HG03432 (cell line): Measurements from ENCODE around the gene C15orf62.

Source experiments
- ATAC-seq: cut with Tn5 transposase; IDR thresholded peaks from one replicate; pipeline ENCODE4 v1.9.1; 2021; ENCODE audit warnings: mild to moderate bottlenecking, moderate library complexity; ENCODE audit not compliant: unreplicated experiment

C15orf62 gene

GRCh38 chr15:40775740-40776536, 6.2 kb downstream of the C15orf62 start:
- no peak for ATAC-seq

GRCh38 chr15:40776537-40777141, 6.9 kb downstream of the C15orf62 start:
- ATAC-seq: no peak

GRCh38 chr15:40782609-40783227, 12.9 kb downstream of the C15orf62 start:
- peak; percentile 79 for ATAC-seq

- no peak for ATAC-seq
These were observed 15.4 kb downstream of the C15orf62 start for GRCh38 chr15:40785164-40785563.

GRCh38 chr15:40785814-40786213, 16.0 kb downstream of the C15orf62 start:
- no peak for ATAC-seq

- ATAC-seq: no peak
These were observed 17.6 kb downstream of the C15orf62 start for GRCh38 chr15:40787344-40787841.

GRCh38 chr15:40787991-40788390, 18.2 kb downstream of the C15orf62 start:
- no peak for ATAC-seq

GRCh38 chr15:40789119-40789518, 19.3 kb downstream of the C15orf62 start:
- ATAC-seq: no peak

GRCh38 chr15:40789999-40790398, 20.2 kb downstream of the C15orf62 start:
- ATAC-seq: no peak

GRCh38 chr15:40790718-40791117, 20.9 kb downstream of the C15orf62 start:
- no peak for ATAC-seq

- no peak for ATAC-seq
These were observed 22.6 kb downstream of the C15orf62 start for GRCh38 chr15:40792394-40792793.

- ATAC-seq: no peak
These were observed 23.6 kb downstream of the C15orf62 start for GRCh38 chr15:40793216-40793989.

GRCh38 chr15:40796041-40796440, 26.3 kb downstream of the C15orf62 start:
- no peak for ATAC-seq

GRCh38 chr15:40796512-40796911, 26.7 kb downstream of the C15orf62 start:
- ATAC-seq: no peak

- ATAC-seq: no peak
These were observed 29.7 kb downstream of the C15orf62 start for GRCh38 chr15:40799523-40799922.

GRCh38 chr15:40803076-40803475, 33.3 kb downstream of the C15orf62 start:
- ATAC-seq: no peak

- ATAC-seq: no peak
These were observed 33.9 kb downstream of the C15orf62 start for GRCh38 chr15:40803688-40804087.

- no peak for ATAC-seq
These were observed 36.9 kb downstream of the C15orf62 start for GRCh38 chr15:40806672-40807027.

GRCh38 chr15:40807028-40807887, 37.5 kb downstream of the C15orf62 start, which contains the start of the genes DNAJC17 and ZFYVE19:
TSS of gene DNAJC17 (minus strand) at chr15:40807473. CDS start at chr15:40807446, 27 bp downstream.
TSS of gene ZFYVE19 (plus strand) at chr15:40807089. CDS start at chr15:40807590, 501 bp downstream.
- ATAC-seq: peak; percentile 93

GRCh38 chr15:40807888-40808461, 38.2 kb downstream of the C15orf62 start:
- ATAC-seq: no peak
